Astrocyte of the spinal cord (primary cell): ENCODE measurements around the gene PROX1.

ENCODE experiments used
- DNase-seq: peaks from one replicate; pipeline ENCODE4 v3.0.0; 2011; ENCODE audit warnings: low read depth, low spot score
- H3K4me3 ChIP-seq: 2 replicates; pipeline ENCODE4 v1.5.1; 2011; ENCODE audit warnings: low read depth, mild to moderate bottlenecking, low read length, moderate library complexity
- CTCF ChIP-seq: IDR thresholded peaks from 2 replicates; pipeline ENCODE4 v1.5.1; 2012; ENCODE audit warnings: low read depth, mild to moderate bottlenecking, low read length, inconsistent platforms
- in situ Hi-C: cut with HindIII; loops from 2 replicates; pipeline ENCODE4 v1.10.0; 2017; ENCODE audit warnings: low sequenced_read_pairs

Gene PROX1

GRCh38 chr1:213968146-213968825 lies 19.5 kb upstream of the PROX1 start:
- TF ChIP-seq CTCF: no peak
- DNase-seq: no peak
- H3K4me3 ChIP-seq: no peak overlapping the region
- in situ Hi-C loops: no loop called here

DNA sequence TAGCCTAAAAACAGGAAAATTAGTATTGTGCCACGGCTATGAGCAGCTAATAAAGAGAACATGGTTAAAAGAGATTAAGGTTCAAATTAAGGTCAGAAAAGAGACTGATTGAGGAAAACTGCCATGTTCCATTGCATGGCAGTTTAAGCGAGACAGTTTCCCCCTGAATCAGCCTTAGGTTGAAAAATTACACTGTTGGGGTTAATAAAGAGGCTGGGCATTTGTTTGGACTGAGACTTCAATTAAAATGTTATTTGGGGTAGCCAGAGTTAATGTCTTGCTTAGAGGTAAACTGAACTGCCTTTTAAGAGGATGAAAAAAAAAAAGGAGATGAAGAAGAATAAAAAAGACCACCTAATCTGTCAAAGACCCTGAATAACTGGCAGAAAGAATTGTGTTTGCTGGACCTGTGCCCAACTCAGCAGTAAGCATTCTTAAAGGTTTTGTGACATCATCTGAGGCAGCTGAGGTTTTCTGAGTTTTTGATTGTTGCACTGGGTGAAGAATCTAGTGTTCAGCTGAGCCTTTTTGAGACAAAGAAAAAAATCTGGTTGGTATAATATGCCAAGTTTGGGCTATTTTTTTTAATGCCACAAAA lies 17.7 kb upstream of the PROX1 start:
- in situ Hi-C loops: no loop called here
- H3K4me3 ChIP-seq: no peak overlapping the region
- TF ChIP-seq CTCF: no peak
- peak; percentile 46 for DNase-seq

DNA sequence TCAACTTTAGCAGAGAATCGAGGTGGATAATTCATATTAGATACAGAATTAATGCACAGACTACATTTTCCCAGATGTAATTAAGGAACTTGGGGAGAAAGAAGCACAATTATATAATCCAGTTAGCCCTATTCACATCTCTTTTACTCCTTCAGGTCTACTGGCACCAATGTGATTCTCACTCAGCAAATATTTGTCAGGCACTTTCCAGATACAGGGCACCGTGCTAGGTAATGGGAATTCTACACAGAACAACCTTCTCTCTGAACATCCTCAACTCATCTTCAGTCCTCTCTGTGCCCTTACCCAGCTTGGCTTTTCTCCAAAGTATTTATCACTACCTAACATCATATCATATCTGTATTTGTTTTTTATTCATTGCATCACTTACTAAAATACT lies 15.6 kb upstream of the PROX1 start:
- in situ Hi-C loops: no loop called here
- H3K4me3 ChIP-seq: no peak overlapping the region
- TF ChIP-seq CTCF: no peak
- no peak for DNase-seq

DNA sequence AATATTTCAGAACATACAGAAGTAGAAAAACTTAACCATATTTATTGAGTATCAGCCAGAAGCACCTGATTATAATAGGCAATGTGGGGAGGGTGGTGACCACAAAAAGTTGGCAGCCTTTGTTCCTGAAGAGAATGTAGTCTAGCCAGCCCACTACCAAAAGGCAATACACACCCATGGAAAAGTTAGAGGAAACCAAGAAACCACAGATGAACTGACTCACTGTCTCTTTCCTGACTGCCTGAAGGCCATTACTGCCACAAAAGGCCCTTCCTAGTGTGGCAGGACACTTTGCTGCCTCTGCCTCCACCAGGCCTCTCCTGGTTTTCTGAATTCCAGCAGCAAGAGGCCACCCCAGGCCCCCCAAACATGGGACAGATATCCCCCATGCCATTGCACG lies 14.6 kb upstream of the PROX1 start:
- TF ChIP-seq CTCF: no peak
- peak; percentile 67 for DNase-seq
- H3K4me3 ChIP-seq: no peak overlapping the region
- in situ Hi-C loops: no loop called here

DNA sequence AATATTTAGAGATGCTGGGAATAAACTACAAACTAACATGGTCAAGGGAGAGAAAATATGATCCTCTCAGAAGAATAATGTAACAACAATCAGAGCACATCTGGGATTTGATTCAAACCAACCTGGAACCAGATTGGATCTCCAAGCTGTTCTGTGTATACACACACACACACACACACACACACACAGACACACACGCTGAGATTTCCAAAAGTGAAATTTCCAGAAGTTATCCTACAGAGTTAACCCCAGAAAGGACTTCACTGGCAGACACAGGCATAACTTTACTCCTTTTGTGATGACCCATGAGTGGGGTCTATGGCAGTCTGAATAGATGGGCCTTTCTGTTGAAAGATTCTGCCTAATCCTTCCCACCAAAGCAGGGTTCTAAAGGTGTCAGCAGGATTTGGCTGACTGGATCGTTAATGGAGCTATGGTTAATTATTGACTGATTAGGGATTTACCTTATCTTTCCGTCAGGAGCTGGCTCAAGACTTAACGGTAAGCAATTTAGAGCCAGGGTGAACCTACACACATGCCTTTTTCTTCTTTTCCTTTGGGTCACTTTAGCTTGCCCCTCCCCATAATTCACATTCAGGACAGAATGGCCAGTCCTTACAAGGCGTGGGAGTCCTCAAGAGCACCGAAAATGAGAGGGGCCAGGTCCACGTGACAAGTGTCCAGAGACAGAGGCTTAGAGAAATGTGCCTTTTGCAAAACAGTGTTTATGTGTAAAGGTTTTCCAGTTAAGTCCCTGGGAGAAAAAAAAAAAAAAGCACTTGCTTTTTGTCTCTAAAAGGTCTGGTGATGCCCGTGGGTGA lies 10.9 kb upstream of the PROX1 start:
- no peak overlapping the region for H3K4me3 ChIP-seq
- TF ChIP-seq CTCF: no peak
- in situ Hi-C loops: no loop called here
- no peak for DNase-seq

DNA sequence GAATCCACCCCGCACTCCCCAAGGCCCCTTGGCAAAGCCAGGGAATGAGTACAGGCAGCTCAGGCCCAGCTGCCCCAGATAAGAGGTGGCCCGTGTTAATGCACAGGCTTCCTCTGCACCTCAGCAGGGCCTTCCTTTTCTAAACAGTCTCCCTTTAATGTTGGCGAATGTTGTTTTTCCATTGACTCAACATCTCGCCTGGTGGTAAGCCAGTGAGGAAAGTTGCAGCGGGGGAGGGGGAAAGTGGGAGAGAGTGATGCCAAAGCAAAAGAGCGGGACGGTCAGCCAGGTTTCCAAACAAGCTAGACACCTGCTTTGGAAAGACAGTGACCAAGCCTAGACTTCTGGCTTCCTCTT lies 10.3 kb upstream of the PROX1 start:
- in situ Hi-C loops: no loop called here
- TF ChIP-seq CTCF: no peak
- DNase-seq: peak; percentile 39
- no peak overlapping the region for H3K4me3 ChIP-seq
